Right kidney (tissue), 1 donor: ENCODE measurements around the gene PARD3B.

Experiments
- DNase-seq: peaks from one replicate; pipeline ENCODE4 v3.0.0-alpha.2; 2016

Gene PARD3B

GRCh38 chr2:204583773-204584172 lies 38.5 kb downstream of the PARD3B start:
- DNase-seq, result no peak

- DNase-seq, result no peak
These were observed 40.7 kb downstream of the PARD3B start for GRCh38 chr2:204585930-204586329.

GRCh38 chr2:204586444-204587180 lies 41.3 kb downstream of the PARD3B start:
- no peak for DNase-seq

- DNase-seq, result no peak
These were observed 44.8 kb downstream of the PARD3B start for GRCh38 chr2:204590063-204590462.

GRCh38 chr2:204591225-204591624 lies 46.0 kb downstream of the PARD3B start:
- no peak for DNase-seq

- DNase-seq, result no peak
These were observed 58.8 kb downstream of the PARD3B start for GRCh38 chr2:204604061-204604460.

GRCh38 chr2:204608237-204608939 lies 63.1 kb downstream of the PARD3B start:
- DNase-seq, result peak; percentile 19

- DNase-seq, result no peak
These were observed 65.8 kb downstream of the PARD3B start for GRCh38 chr2:204611017-204611631.

- DNase-seq, result no peak
These were observed 66.5 kb downstream of the PARD3B start for GRCh38 chr2:204611764-204612163.

- DNase-seq, result no peak
These were observed 68.4 kb downstream of the PARD3B start for GRCh38 chr2:204613635-204614034.

- DNase-seq, result no peak
These were observed 70.2 kb downstream of the PARD3B start for GRCh38 chr2:204615456-204615855.

- DNase-seq, result no peak
These were observed 79.9 kb downstream of the PARD3B start for GRCh38 chr2:204625135-204625534.

GRCh38 chr2:204628926-204629712 lies 83.8 kb downstream of the PARD3B start:
- no peak for DNase-seq

- no peak for DNase-seq
These were observed 87.1 kb downstream of the PARD3B start for GRCh38 chr2:204632410-204632809.

- DNase-seq, result no peak
These were observed 89.3 kb downstream of the PARD3B start for GRCh38 chr2:204634564-204634963.

GRCh38 chr2:204635478-204635877 lies 90.2 kb downstream of the PARD3B start:
- no peak for DNase-seq

- no peak for DNase-seq
These were observed 93.4 kb downstream of the PARD3B start for GRCh38 chr2:204638471-204639194.

GRCh38 chr2:204643326-204643725 lies 98.1 kb downstream of the PARD3B start:
- DNase-seq, result no peak

GRCh38 chr2:204645018-204645773 lies 99.9 kb downstream of the PARD3B start:
- no peak for DNase-seq

GRCh38 chr2:204647626-204648025 lies 102.4 kb downstream of the PARD3B start:
- no peak for DNase-seq

- no peak for DNase-seq
These were observed 105.3 kb downstream of the PARD3B start for GRCh38 chr2:204650611-204651010.
